Measurements from ENCODE around the gene FRMD7. TPM values are rescaled to one million over a fixed set of nuclear protein-coding genes. Genes with fewer than 3 reads are reported as not detected.

The FRMD7 gene
- total RNA-seq, 4 donors from 2014 or later, result not detected

DNA sequence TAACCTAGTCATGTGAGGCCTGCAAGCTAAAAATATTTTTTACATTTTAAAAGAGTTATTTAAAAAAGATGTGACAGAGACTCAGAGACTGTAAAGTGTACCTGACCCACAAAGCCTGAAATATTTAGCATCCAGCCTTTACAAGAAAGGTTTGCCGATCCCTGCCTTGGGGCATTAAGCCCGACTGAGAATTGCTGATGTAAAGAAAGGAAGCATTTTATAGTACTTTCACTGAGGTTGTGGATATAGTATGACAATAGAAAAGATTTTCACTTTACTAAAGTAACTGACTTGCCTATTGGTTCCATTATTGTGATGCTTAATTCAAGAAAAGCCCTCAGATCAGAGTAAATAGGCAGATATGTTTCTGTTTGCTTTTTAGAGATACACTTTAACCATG, 87.8 kb downstream of the FRMD7 start:
- Histone ChIP-seq H3K36me3 (no peaks in the 10 kb centered on the region), H3K27me3 (no peaks in the 10 kb centered on the region), H3K27ac (replicated peaks in 1 of 4) (no peak overlapping the region), H3K4me3 (no peak overlapping the region), H3K9me3 (no peaks in the 10 kb centered on the region), H3K4me1 (no peaks in the 10 kb centered on the region)
- WGBS, result 83% methylated on average over 2 of the region's 2 CpGs
- intact Hi-C loops (cut with DNase I), result no loop called here
- DNase-seq (ENCODE audit: extremely low spot score), result no peak
- no peak for TF ChIP-seq POLR2AphosphoS5 (IDR thresholded peaks at IDR 0.05)
- TF ChIP-seq CTCF (IDR thresholded peaks at IDR 0.05), result no peak
- TF ChIP-seq EP300 (IDR thresholded peaks at IDR 0.05), result no peak
- no peak for TF ChIP-seq POLR2A (IDR thresholded peaks at IDR 0.05; ENCODE audit: low read depth)

GRCh38 chrX:132037479-132037993, 90.3 kb downstream of the FRMD7 start:
- WGBS, result 52% methylated on average over 5 of the region's 5 CpGs
- intact Hi-C loops (cut with DNase I), result no loop called here
- TF ChIP-seq POLR2AphosphoS5 (IDR thresholded peaks at IDR 0.05), result no peak
- no peak for TF ChIP-seq CTCF (IDR thresholded peaks at IDR 0.05)
- DNase-seq (ENCODE audit: extremely low spot score), result no peak
- no peaks in the 10 kb centered on the region for H3K36me3 ChIP-seq
- no peaks in the 10 kb centered on the region for H3K4me1 ChIP-seq
- no peak overlapping the region for H3K4me3 ChIP-seq
- H3K27ac ChIP-seq (replicated peaks in 1 of 4), result no peak overlapping the region
- no peaks in the 10 kb centered on the region for H3K27me3 ChIP-seq
- no peaks in the 10 kb centered on the region for H3K9me3 ChIP-seq

- Histone ChIP-seq H3K9me3 (no peaks in the 10 kb centered on the region), H3K27ac (replicated peaks in 1 of 4) (no peak overlapping the region), H3K27me3 (no peaks in the 10 kb centered on the region), H3K4me1 (no peaks in the 10 kb centered on the region), H3K36me3 (no peaks in the 10 kb centered on the region), H3K4me3 (no peak overlapping the region)
- 82% methylated on average over 3 of the region's 3 CpGs for WGBS
- no peak for DNase-seq (ENCODE audit: extremely low spot score)
- TF ChIP-seq CTCF (IDR thresholded peaks at IDR 0.05) (no peak), POLR2AphosphoS5 (IDR thresholded peaks at IDR 0.05) (no peak), POLR2A (IDR thresholded peaks at IDR 0.05; ENCODE audit: low read depth) (no peak), EP300 (IDR thresholded peaks at IDR 0.05) (no peak)
- intact Hi-C loops (cut with DNase I), result no loop called here
Observed at GRCh38 chrX:132034648-132035047, 93.2 kb downstream of the FRMD7 start.

- H3K27ac ChIP-seq (replicated peaks in 1 of 4), result no peak overlapping the region
- no peaks in the 10 kb centered on the region for H3K4me1 ChIP-seq
- H3K27me3 ChIP-seq, result no peaks in the 10 kb centered on the region
- DNase-seq (ENCODE audit: extremely low spot score), result no peak
- intact Hi-C loops (cut with DNase I), result no loop called here
- H3K4me3 ChIP-seq, result no peak overlapping the region
- WGBS, result 73% methylated on average over 3 of the region's 3 CpGs
- no peak for TF ChIP-seq EP300 (IDR thresholded peaks at IDR 0.05)
- no peak for TF ChIP-seq POLR2A (IDR thresholded peaks at IDR 0.05; ENCODE audit: low read depth)
- no peak for TF ChIP-seq CTCF (IDR thresholded peaks at IDR 0.05)
- no peak for TF ChIP-seq POLR2AphosphoS5 (IDR thresholded peaks at IDR 0.05)
- H3K36me3 ChIP-seq, result no peaks in the 10 kb centered on the region
- no peaks in the 10 kb centered on the region for H3K9me3 ChIP-seq
Observed at GRCh38 chrX:132033166-132033565, 94.7 kb downstream of the FRMD7 start.

GRCh38 chrX:132031867-132032266, 96.0 kb downstream of the FRMD7 start:
- 59% methylated on average over 4 of the region's 4 CpGs for WGBS
- Histone ChIP-seq H3K4me3 (no peak overlapping the region), H3K9me3 (no peaks in the 10 kb centered on the region), H3K36me3 (no peaks in the 10 kb centered on the region), H3K4me1 (no peaks in the 10 kb centered on the region), H3K27ac (replicated peaks in 1 of 4) (no peak overlapping the region), H3K27me3 (no peaks in the 10 kb centered on the region)
- no peak for TF ChIP-seq EP300 (IDR thresholded peaks at IDR 0.05)
- no peak for TF ChIP-seq POLR2AphosphoS5 (IDR thresholded peaks at IDR 0.05)
- no peak for TF ChIP-seq POLR2A (IDR thresholded peaks at IDR 0.05; ENCODE audit: low read depth)
- no peak for TF ChIP-seq CTCF (IDR thresholded peaks at IDR 0.05)
- DNase-seq (ENCODE audit: extremely low spot score), result no peak
- intact Hi-C loops (cut with DNase I), result no loop called here
